Neural cell (in vitro differentiated cells): ENCODE measurements around the gene HACD4.

ENCODE experiments used
- CTCF ChIP-seq: fragments of 450-650 bp; IDR thresholded peaks from 2 replicates; pipeline ENCODE4 v1.5.1; 2014; ENCODE audit warnings: antibody characterized with exemption, mild to moderate bottlenecking, moderate library complexity; ENCODE audit not compliant: poor library complexity, severe bottlenecking
- EP300 ChIP-seq: fragments of 450-650 bp; conservative IDR thresholded peaks from 2 replicates; pipeline ENCODE4 v1.6.1; 2014; ENCODE audit warnings: antibody characterized with exemption, mild to moderate bottlenecking, moderate library complexity; ENCODE audit not compliant: poor library complexity, severe bottlenecking
- EZH2 ChIP-seq: fragments of 200-600, 300-800 bp; shearing (Covaris generic), sonication (generic); IDR thresholded peaks from 2 replicates; pipeline ENCODE4 v1.6.1; 2014; ENCODE audit warnings: antibody characterized with exemption, low read length, borderline replicate concordance, mild to moderate bottlenecking; ENCODE audit not compliant: insufficient read depth, poor library complexity, severe bottlenecking
- MXI1 ChIP-seq: fragments of 450-650 bp; conservative IDR thresholded peaks from 2 replicates; pipeline ENCODE4 v1.6.1; 2014; ENCODE audit warnings: antibody characterized with exemption, mild to moderate bottlenecking; ENCODE audit not compliant: poor library complexity, severe bottlenecking
- POLR2AphosphoS5 ChIP-seq: IDR thresholded peaks from 2 replicates; pipeline ENCODE4 v1.6.1; 2012
- RAD21 ChIP-seq: fragments of 450-650 bp; conservative IDR thresholded peaks from 2 replicates; pipeline ENCODE4 v1.6.1; 2014; ENCODE audit warnings: antibody characterized with exemption, mild to moderate bottlenecking, moderate library complexity
- REST ChIP-seq: IDR thresholded peaks from 2 replicates; pipeline ENCODE4 v1.6.1; 2012; ENCODE audit warnings: borderline replicate concordance
- TAF1 ChIP-seq: IDR thresholded peaks from 2 replicates; pipeline ENCODE4 v1.6.1; 2012; ENCODE audit warnings: low read depth

- TF ChIP-seq EZH2 (no peak), EP300 (no peak), CTCF (no peak), REST (no peak), POLR2AphosphoS5 (no peak), TAF1 (no peak), MXI1 (no peak), RAD21 (no peak)
Measured at GRCh38 chr9:21042466-21042865, 11.0 kb upstream of the HACD4 start.
